NOMO-1 treated with DMSO at 0.1 percent for 48 hours (cell line): ENCODE measurements around the gene WDR45B.

ENCODE experiments used
- DNase-seq: peaks from one replicate; lab custom pipeline; 2025; ENCODE audit not compliant: unreplicated experiment; lab: John Stamatoyannopoulos, UW

The WDR45B gene

DNA sequence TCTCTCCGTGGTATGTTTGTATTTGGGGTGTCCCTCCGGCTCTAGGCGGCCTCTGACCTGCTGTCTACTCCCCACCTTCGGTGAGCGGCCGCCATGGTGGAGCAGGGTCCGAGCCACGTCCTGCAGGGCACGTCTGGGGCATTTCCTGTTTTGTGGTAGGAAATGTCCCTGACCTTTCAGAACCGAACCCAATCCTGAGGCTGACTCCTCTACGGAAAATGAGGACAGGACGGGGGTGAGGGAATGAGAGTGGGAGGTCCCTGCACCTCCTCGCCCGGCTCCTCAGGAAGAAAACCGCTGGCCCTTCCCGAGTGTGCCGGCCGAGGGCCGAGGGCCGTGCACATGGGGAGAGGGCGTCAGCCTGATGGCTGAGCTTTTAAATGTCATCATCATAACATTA is 45.8 kb downstream of the WDR45B start:
- DNase-seq: no peak

- no peak for DNase-seq
Observed at GRCh38 chr17:82601447-82602000, 46.7 kb downstream of the WDR45B start.

DNA sequence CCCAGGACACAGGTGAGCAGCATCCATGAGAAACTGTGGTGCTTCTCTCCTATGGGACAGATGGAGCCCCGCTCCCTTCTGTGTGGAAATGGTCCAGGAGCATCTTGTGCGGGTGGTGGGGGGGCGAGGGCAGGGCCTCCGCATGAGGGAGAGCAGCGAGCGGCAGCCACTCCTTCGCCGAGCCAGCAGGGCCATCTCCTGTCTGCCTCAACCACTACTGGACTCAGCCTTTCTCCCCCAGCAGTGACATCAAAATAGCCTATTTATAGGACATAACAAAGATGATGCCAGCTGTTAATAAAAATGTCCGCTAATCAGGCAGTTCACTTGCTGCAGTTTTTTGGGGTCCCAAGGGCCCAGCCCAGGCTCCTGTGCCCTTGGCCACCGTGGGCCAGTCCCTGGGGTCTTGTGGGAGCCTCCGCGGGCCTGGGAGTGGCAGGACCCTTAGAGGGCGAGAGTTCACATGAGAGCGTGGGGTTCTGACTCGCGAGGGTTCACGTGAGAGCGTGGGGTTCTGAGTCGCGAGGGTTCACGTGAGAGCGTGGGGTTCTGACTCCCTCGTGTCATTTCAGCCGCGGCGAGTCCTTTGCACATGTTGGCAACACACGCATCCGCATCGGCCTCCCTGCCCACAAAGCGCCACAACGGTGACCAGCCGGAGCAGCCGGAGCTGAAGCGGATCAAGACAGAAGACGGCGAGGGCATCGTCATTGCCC is 47.4 kb downstream of the WDR45B start:
- DNase-seq: no peak

GRCh38 chr17:82599674-82600661 is 48.3 kb downstream of the WDR45B start:
- DNase-seq: no peak

- no peak for DNase-seq
Observed at GRCh38 chr17:82598256-82599119, 49.8 kb downstream of the WDR45B start.

GRCh38 chr17:82596837-82597672 is 51.2 kb downstream of the WDR45B start:
- DNase-seq: no peak

DNA sequence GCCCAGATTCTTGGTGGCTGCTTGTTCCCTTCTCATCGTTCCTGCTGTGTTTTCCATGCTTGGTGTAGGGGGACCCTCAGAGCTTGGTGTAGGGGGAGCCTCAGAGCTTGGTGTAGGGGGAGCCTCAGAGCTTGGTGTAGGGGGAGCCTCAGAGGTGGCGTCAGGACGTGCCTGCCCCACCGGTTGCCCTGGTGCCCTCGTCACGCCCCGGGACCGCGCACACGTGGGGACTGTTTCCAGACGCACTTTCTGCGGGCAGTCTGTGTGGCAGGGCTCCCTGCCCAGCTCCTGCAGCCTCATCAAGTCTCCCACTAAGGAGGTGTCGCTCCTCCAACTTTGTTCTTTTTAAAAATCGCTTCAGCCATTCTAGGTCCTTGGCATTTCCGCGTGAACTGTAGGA is 51.9 kb downstream of the WDR45B start:
- no peak for DNase-seq

GRCh38 chr17:82595893-82596292 is 52.4 kb downstream of the WDR45B start:
- DNase-seq: no peak

- DNase-seq: no peak
Observed at GRCh38 chr17:82594571-82594970, 53.7 kb downstream of the WDR45B start.

DNA sequence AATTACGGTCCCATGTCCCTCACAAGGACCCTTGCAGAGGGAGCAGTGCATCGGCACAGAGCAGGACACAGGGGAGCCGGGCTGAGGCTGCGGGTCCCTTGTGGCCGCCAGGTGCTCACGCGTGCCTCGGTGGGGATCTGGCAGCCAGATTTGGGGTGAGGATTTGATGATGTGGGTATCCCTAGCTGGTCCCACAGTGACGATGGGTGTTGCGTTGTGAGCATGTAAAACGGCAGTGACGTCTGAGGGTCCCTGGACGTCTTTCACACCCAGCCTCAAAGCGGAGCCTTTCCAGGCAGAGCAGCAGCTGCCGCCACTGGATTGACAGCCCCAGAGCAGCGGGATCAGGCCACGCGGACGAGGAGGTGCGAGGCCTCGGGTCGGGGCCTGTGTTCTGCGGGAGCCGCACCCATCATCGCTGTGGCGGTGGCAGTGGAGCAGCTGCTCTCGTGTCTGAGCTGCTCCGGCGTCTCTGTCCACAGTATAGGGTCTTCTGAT is 54.6 kb downstream of the WDR45B start:
- no peak for DNase-seq

DNA sequence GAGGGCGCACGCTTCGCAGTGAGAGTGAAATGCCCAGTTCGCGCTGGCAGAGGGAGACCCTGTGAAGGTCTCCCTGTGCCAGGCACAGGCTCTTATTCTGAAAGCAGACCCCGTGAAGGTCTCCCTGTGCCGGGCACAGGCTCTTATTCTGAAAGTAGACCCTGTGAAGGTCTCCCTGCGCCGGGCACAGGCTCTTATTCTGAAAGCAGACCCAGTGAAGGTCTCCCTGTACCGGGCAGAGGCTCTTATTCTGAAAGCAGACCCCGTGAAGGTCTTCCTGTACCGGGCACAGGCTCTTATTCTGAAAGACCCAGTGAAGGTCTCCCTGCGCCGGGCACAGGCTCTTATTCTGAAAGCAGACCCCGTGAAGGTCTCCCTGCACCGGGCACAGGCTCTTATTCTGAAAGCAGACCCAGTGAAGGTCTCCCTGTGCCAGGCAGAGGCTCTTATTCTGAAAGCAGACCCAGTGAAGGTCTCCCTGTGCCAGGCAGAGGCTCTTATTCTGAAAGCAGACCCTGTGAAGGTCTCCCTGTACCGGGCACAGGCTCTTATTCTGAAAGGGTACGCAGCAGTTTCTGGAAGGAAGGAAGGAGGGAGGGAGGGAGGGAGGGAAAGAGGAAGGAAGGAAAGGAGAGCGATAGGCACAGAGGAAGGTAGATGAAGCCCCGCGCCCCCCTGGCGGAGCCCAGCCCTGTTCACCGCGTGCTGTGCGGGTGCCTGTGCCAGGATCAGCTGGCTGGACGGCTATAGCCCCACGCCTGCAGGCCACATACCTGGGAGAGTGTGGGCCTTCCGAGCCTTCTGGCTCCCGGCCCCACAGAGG is 55.3 kb downstream of the WDR45B start:
- peak; percentile 87 for DNase-seq

DNA sequence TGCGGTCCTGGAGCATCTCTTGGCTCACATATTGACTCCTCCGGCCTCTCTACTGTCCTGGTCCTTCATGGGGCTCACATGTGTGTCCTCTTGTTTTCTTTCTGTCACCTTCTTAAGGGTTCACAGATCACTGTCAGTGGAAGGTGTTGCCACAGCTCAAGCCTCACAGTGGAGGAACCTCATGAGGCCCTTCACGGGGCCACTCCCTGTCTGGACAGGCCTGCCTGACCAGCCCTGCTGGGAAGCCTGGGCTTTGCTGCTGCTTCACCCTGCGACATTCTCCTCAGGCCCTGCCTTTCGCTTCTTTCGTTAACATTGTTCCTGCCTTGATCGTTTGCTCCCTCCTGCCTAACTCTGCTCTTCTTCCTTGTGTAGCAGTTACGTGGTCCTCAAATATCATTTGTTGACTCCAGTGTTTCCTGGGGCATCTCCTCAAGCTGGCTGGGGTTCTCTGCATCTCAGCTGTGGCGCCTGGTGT is 55.9 kb downstream of the WDR45B start:
- peak; percentile 6 for DNase-seq

DNA sequence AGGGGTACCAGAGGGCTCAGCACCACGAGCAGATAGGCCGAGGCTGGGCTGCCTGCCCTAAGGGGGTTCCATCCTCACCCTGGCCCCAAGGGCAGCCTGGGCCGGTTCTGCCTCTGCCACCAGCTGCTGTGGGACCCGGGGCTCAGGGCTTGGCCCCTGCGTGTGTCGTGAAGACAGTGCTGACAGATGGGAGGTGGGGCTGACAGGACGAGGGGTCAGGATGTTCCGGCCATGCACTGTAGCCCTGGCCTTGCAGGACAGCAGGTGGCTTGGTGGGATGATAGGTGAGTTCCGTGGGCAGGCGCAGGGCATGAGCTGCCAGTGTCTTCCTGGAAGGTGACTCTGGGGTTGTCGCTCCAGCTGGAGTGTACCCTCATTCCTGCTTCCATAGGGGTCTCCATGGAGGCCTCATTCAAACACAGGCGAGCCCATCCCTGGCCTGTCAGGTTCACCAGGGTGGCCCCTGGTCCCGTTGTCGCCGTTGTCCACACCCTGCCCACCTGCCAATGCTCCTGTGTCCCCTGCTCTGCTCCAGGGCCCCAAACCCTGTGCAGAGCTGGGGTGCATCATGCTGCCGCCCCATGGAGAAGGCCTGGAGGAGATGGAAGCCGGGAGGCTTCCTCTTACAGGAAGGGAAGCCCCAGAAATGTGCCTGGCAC is 57.2 kb downstream of the WDR45B start:
- no peak for DNase-seq

DNA sequence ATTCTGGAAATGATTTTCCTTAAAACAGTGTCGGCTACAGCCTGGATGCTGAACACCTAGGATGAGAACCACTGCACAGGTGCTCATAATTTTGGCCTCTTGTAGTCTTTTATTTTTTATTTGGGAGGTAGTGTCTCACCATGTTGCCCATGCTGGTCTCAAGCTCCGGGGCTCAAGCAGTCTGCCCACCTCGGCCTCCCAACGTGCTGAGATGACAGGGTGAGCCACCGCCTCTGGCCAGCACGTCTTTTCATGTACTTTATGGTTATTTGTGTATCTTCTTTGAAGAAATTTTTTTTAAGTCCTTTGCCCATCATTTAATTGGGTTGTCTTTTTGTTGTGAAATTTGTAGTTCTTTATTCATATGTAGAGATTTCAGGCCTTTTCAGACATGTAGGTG is 58.0 kb downstream of the WDR45B start:
- DNase-seq: no peak

DNA sequence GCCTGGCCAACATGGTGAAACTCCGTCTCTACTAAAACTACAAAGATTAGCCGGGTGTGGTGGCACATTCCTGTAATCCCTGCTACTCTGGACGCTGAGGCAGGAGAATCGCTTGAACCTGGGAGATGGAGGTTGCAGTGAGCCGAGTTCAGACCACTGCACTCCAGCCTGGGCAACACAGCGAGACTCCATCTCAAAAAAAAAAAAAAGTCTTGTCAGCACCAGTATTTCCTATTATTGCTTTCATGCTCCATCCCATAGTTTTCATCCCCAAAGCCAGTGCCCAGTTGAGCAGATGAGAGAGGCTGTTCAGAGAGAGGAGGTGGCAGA is 58.4 kb downstream of the WDR45B start:
- no peak for DNase-seq

- no peak for DNase-seq
Observed at GRCh38 chr17:82588266-82589175, 59.7 kb downstream of the WDR45B start.
